HG03520 (cell line): ENCODE measurements around the gene SUPT20HL1.
"Not testable (repeated sequence)": the region's sequence is repeated elsewhere in the genome, so short reads cannot be mapped to it uniquely, and the experiment has no call there.

Experiments
- ATAC-seq: cut with Tn5 transposase; IDR thresholded peaks from one replicate; pipeline ENCODE4 v1.9.1; 2021; ENCODE audit warnings: mild to moderate bottlenecking, moderate library complexity; ENCODE audit not compliant: unreplicated experiment

Gene SUPT20HL1

GRCh38 chrX:24362089-24362745 is 1.8 kb downstream of the SUPT20HL1 start:
- ATAC-seq = not testable (repeated sequence)

GRCh38 chrX:24363432-24364181 is 3.2 kb downstream of the SUPT20HL1 start:
- not testable (repeated sequence) for ATAC-seq

- ATAC-seq = no peak
Observed at GRCh38 chrX:24364326-24364725, 3.9 kb downstream of the SUPT20HL1 start.

- ATAC-seq = no peak
Observed at GRCh38 chrX:24364851-24365538, 4.6 kb downstream of the SUPT20HL1 start.

GRCh38 chrX:24366762-24367400 is 6.4 kb downstream of the SUPT20HL1 start:
- not testable (repeated sequence) for ATAC-seq

GRCh38 chrX:24369816-24370215 is 9.4 kb downstream of the SUPT20HL1 start:
- no peak for ATAC-seq

- no peak for ATAC-seq
Observed at GRCh38 chrX:24371391-24371972, 11.0 kb downstream of the SUPT20HL1 start.

- no peak for ATAC-seq
Observed at GRCh38 chrX:24372021-24372763, 11.8 kb downstream of the SUPT20HL1 start.

- no peak for ATAC-seq
Observed at GRCh38 chrX:24375600-24376131, 15.2 kb downstream of the SUPT20HL1 start.

- no peak for ATAC-seq
Observed at GRCh38 chrX:24376403-24376802, 16.0 kb downstream of the SUPT20HL1 start.

- ATAC-seq = no peak
Observed at GRCh38 chrX:24377195-24377594, 16.8 kb downstream of the SUPT20HL1 start.

- no peak for ATAC-seq
Observed at GRCh38 chrX:24377911-24378468, 17.6 kb downstream of the SUPT20HL1 start.

- no peak for ATAC-seq
Observed at GRCh38 chrX:24378706-24379105, 18.3 kb downstream of the SUPT20HL1 start.

- ATAC-seq = no peak
Observed at GRCh38 chrX:24380262-24381187, 20.1 kb downstream of the SUPT20HL1 start.

- ATAC-seq = not testable (repeated sequence)
Observed at GRCh38 chrX:24382315-24382714, 21.9 kb downstream of the SUPT20HL1 start.

- no peak for ATAC-seq
Observed at GRCh38 chrX:24387724-24388123, 27.3 kb downstream of the SUPT20HL1 start.

GRCh38 chrX:24391389-24391788 is 30.9 kb downstream of the SUPT20HL1 start:
- ATAC-seq = no peak

GRCh38 chrX:24391843-24392242 is 31.4 kb downstream of the SUPT20HL1 start:
- ATAC-seq = no peak

- ATAC-seq = no peak
Observed at GRCh38 chrX:24392709-24393108, 32.3 kb downstream of the SUPT20HL1 start.
